H9 (cell line): ENCODE data around the gene NOTUM. TPM values are rescaled to one million over a fixed set of nuclear protein-coding genes. Genes with fewer than 3 reads are reported as not detected.
A peak's percentile ranks its signal among the peaks of the same experiment; 100 is the strongest.

Experiments used
- DNase-seq: peaks from one replicate; pipeline ENCODE4 v3.0.0-alpha.2; 2017
- H2AFZ ChIP-seq: one replicate; pipeline ENCODE4 v1.6.1; 2013; ENCODE audit warnings: mild to moderate bottlenecking, low read length, control low read depth, moderate library complexity
- H2AK5ac ChIP-seq: 2 replicates; pipeline ENCODE4 v1.6.1; 2013; ENCODE audit warnings: low read length, control low read depth, mixed read lengths; ENCODE audit not compliant: insufficient read length
- H2BK120ac ChIP-seq: one replicate; pipeline ENCODE4 v1.6.1; 2013; ENCODE audit warnings: low read depth, mild to moderate bottlenecking, low read length, control low read depth, inconsistent platforms; ENCODE audit not compliant: poor library complexity, severe bottlenecking
- H2BK12ac ChIP-seq: 2 replicates; pipeline ENCODE4 v1.6.1; 2013; ENCODE audit warnings: low read length, control low read depth, mixed read lengths, low read depth; ENCODE audit not compliant: insufficient read length
- H2BK15ac ChIP-seq: 2 replicates; pipeline ENCODE4 v1.6.1; 2013; ENCODE audit warnings: low read depth, low read length, control low read depth
- H2BK20ac ChIP-seq: one replicate; pipeline ENCODE4 v1.6.1; 2013; ENCODE audit warnings: low read depth, mild to moderate bottlenecking, low read length, control low read depth, inconsistent platforms; ENCODE audit not compliant: poor library complexity, severe bottlenecking
- H2BK5ac ChIP-seq: 2 replicates; pipeline ENCODE4 v1.6.1; 2013; ENCODE audit warnings: low read length, control low read depth, mixed read lengths; ENCODE audit not compliant: insufficient read length
- H3K14ac ChIP-seq: 2 replicates; pipeline ENCODE4 v1.6.1; 2013; ENCODE audit warnings: low read length, control low read depth; ENCODE audit not compliant: insufficient read depth
- H3K18ac ChIP-seq: 2 replicates; pipeline ENCODE4 v1.6.1; 2013; ENCODE audit warnings: low read depth, mild to moderate bottlenecking, mixed read lengths, low read length, control low read depth; ENCODE audit not compliant: insufficient read length
- H3K23ac ChIP-seq: 2 replicates; pipeline ENCODE4 v1.6.1; 2013; ENCODE audit warnings: low read length, control low read depth, mixed read lengths, low read depth; ENCODE audit not compliant: insufficient read length
- H3K23me2 ChIP-seq: 2 replicates; pipeline ENCODE4 v1.6.1; 2013; ENCODE audit warnings: low read depth, mild to moderate bottlenecking, mixed read lengths, low read length, control low read depth; ENCODE audit not compliant: insufficient read length, poor library complexity, severe bottlenecking
- H3K27ac ChIP-seq: 2 replicates; pipeline ENCODE4 v1.5.1; 2013; ENCODE audit warnings: low read length, control low read depth, mixed read lengths, low read depth; ENCODE audit not compliant: insufficient read length
- H3K27me3 ChIP-seq: 2 replicates; pipeline ENCODE4 v1.6.1; 2013; ENCODE audit warnings: low read length, control low read depth, inconsistent platforms; ENCODE audit not compliant: insufficient read depth
- H3K4ac ChIP-seq: 2 replicates; pipeline ENCODE4 v1.6.1; 2013; ENCODE audit warnings: low read depth, mild to moderate bottlenecking, control low read depth, inconsistent platforms, low read length, moderate library complexity
- H3K4me1 ChIP-seq: 2 replicates; pipeline ENCODE4 v1.6.1; 2013; ENCODE audit warnings: low read length, control low read depth, inconsistent platforms; ENCODE audit not compliant: insufficient read depth
- H3K4me2 ChIP-seq: 2 replicates; pipeline ENCODE4 v1.6.1; 2013; ENCODE audit warnings: low read length, control low read depth, mixed read lengths; ENCODE audit not compliant: insufficient read length, insufficient read depth
- H3K56ac ChIP-seq: 2 replicates; pipeline ENCODE4 v1.6.1; 2013; ENCODE audit warnings: low read depth, mild to moderate bottlenecking, mixed read lengths, low read length, control low read depth; ENCODE audit not compliant: insufficient read length
- H3K79me1 ChIP-seq: 2 replicates; pipeline ENCODE4 v1.6.1; 2013; ENCODE audit warnings: low read depth, mild to moderate bottlenecking, moderate library complexity, low read length, control low read depth, inconsistent platforms; ENCODE audit not compliant: insufficient read depth, poor library complexity, severe bottlenecking
- H3K79me2 ChIP-seq: 2 replicates; pipeline ENCODE4 v1.6.1; 2013; ENCODE audit warnings: low read length, control low read depth, inconsistent platforms; ENCODE audit not compliant: insufficient read depth
- H3K9ac ChIP-seq: 2 replicates; pipeline ENCODE4 v1.6.1; 2013; ENCODE audit warnings: low read length, control low read depth, mixed read lengths; ENCODE audit not compliant: insufficient read length; ENCODE audit errors: extremely low read depth
- H3K9me3 ChIP-seq: one replicate; pipeline ENCODE4 v1.6.1; 2013; ENCODE audit warnings: low read depth, low read length, inconsistent platforms; ENCODE audit not compliant: control insufficient read depth
- H3T11ph ChIP-seq: one replicate; pipeline ENCODE4 v1.6.1; 2013; ENCODE audit warnings: mild to moderate bottlenecking, low read length, control low read depth, inconsistent platforms
- H4K20me1 ChIP-seq: one replicate; pipeline ENCODE4 v1.6.1; 2013; ENCODE audit not compliant: control insufficient read depth, insufficient read length, insufficient read depth
- H4K5ac ChIP-seq: 2 replicates; pipeline ENCODE4 v1.6.1; 2013; ENCODE audit warnings: low read depth, mild to moderate bottlenecking, mixed read lengths, low read length, control low read depth; ENCODE audit not compliant: insufficient read length
- H4K8ac ChIP-seq: replicated peaks from 2 replicates; pipeline ENCODE4 v1.6.1; 2013; ENCODE audit warnings: low read length, control low read depth, mixed read lengths, low read depth; ENCODE audit not compliant: insufficient read length
- H4K91ac ChIP-seq: 2 replicates; pipeline ENCODE4 v1.6.1; 2013; ENCODE audit warnings: low read depth, mild to moderate bottlenecking, moderate library complexity, mixed read lengths, low read length, control low read depth; ENCODE audit not compliant: insufficient read length
- H3K27ac Mint-ChIP-seq, 3 experiments: 2 replicates in 2 of 3; 3 replicates in 1 of 3; pipeline ENCODE4 v1.8.0; 2020 to 2021; ENCODE audit warnings: mixed read lengths in 3 of 3, mild to moderate bottlenecking in 1 of 3, moderate library complexity in 1 of 3
- H3K27me3 Mint-ChIP-seq: 2 replicates; pipeline ENCODE4 v1.8.0; 2021; ENCODE audit warnings: low read depth, mild to moderate bottlenecking, moderate library complexity, mixed read lengths
- H3K36me3 Mint-ChIP-seq, 3 experiments: 2 replicates in 2 of 3; 3 replicates in 1 of 3; pipeline ENCODE4 v1.8.0; 2020 to 2021; ENCODE audit warnings: low read depth in 3 of 3, mixed read lengths in 3 of 3; ENCODE audit not compliant: insufficient read depth in 1 of 3
- H3K4me1 Mint-ChIP-seq, 2 experiments: 2 replicates each; pipeline ENCODE4 v1.8.0; 2020; ENCODE audit warnings: mixed read lengths in 2 of 2
- H3K4me3 Mint-ChIP-seq, 2 experiments: 2 replicates in 1 of 2; 3 replicates in 1 of 2; pipeline ENCODE4 v1.8.0; 2020 to 2021; ENCODE audit warnings: mild to moderate bottlenecking in 2 of 2, mixed read lengths in 2 of 2, moderate library complexity in 1 of 2
- H3K9me3 Mint-ChIP-seq, 2 experiments: 2 replicates in 1 of 2; 3 replicates in 1 of 2; pipeline ENCODE4 v1.8.0; 2020; ENCODE audit warnings: mild to moderate bottlenecking in 2 of 2, mixed read lengths in 2 of 2, moderate library complexity in 1 of 2
- WGBS: extraction: QIAGEN DNeasy Blood & Tissue Kit; methylation state at CpG from one replicate; pipeline ENCODE4 v1.1.7; 2013; ENCODE audit warnings: missing lambda C conversion rate, low lambda C conversion rate, mixed read lengths; ENCODE audit not compliant: insufficient read length; ENCODE audit errors: extremely low coverage; 5-methylcytosine and 5-hydroxymethylcytosine counted together
- total RNA-seq: library from RNA; stranded (reverse); gene quantifications from 2 replicates; pipeline ENCODE4 v1.2.1, GENCODE V29; 2021
- TF ChIP-seq, protein P1 (sequence below): fragments of 200-600 bp; sonication (generic); conservative IDR thresholded peaks from 3 replicates; pipeline ENCODE4 v1.8.0; 2021; ENCODE audit warnings: antibody characterized with exemption, mild to moderate bottlenecking

NOTUM gene
- total RNA-seq, 1 experiment from 2014 or later: 2.1 TPM

DNA sequence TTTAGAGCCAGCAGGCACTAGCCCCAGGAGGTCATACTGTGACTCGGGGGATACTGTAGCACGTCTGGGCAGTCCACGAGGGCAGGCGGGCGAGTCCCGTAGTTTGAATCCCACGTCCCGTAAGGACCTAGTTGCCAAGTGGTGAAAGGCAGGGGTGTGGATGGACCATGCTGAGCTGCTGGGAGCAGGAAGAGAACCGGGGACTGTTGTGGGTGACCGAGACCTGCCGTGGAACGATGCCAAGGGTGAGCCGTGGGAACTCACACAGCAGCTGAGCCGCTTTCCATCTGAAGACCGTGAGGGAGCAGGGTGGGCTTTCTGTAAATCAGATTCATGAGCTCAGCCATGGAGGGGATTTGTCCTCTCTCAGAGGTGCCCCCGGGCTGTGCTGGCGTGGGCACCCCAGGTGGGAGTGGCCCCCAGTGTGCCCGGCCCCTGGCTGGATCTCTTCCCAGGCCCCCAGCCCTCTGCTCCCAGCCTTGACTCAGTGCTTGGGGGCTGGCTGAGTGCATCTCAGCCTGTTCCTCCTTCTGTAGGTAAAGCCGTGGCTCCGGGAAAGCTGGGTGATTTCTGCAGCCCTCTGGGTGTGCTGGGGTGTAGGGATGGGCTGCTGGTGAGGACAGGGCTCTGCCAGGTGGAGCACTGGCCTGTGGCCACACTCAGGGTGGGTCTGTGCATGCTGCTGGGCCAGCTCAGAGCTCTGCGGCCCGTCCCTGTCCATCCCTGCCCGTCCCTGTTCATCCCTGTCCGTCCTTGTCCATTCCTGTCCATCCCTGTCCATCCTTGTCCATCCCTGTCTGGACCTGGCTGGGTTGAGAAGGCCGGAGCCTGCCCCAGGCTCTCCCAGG lies 30.1 kb upstream of the NOTUM start:
- Histone ChIP-seq H3K4ac (no peak overlapping the region), H3K23ac (no peak overlapping the region), H3K79me2 (no peaks in the 10 kb centered on the region; the same call in 1 of the 2 replicates), H2BK15ac (no peak overlapping the region), H2BK5ac (no peak overlapping the region), H3K56ac (no peak overlapping the region), H3K27ac (no peak overlapping the region), H4K5ac (no peak overlapping the region), H4K8ac (no peak overlapping the region), H3K18ac (no peak overlapping the region), H2BK12ac (no peak overlapping the region), H3K9ac (no peak overlapping the region), H3K14ac (no peak overlapping the region), H2AFZ (no peak overlapping the region), H2AK5ac (no peak overlapping the region), H3K27me3 (no peaks in the 10 kb centered on the region), H3K9me3 (no peaks in the 10 kb centered on the region), H2BK20ac (no peak overlapping the region), H4K91ac (no peak overlapping the region), H3T11ph (no peak overlapping the region), H2BK120ac (no peak overlapping the region), H3K23me2 (no peaks in the 10 kb centered on the region), H3K4me2 (no peak overlapping the region), H3K79me1 (no peaks in the 10 kb centered on the region), H3K4me1 (no peaks in the 10 kb centered on the region; the same call in 1 of the 2 replicates), H4K20me1 (no peaks in the 10 kb centered on the region)
- Mint-ChIP-seq H3K36me3 (peaks cover 0 to 26% (median 15%) of the 10 kb centered on the region in 3 experiments; a peak in 6 of 7 replicates), H3K9me3 (no peaks in the 10 kb centered on the region), H3K27ac (peak overlapping the region; percentile 20 to 94 (median 81); a peak in 6 of 7 replicates), H3K27me3 (no peaks in the 10 kb centered on the region), H3K4me1 (peaks cover 21 to 37% of the 10 kb centered on the region in 2 experiments), H3K4me3 (peak overlapping the region in 1 of 2 experiments; percentile 2; a peak in 1 of 5 replicates)
- DNase-seq: no peak
- TF ChIP-seq, protein P1, sequence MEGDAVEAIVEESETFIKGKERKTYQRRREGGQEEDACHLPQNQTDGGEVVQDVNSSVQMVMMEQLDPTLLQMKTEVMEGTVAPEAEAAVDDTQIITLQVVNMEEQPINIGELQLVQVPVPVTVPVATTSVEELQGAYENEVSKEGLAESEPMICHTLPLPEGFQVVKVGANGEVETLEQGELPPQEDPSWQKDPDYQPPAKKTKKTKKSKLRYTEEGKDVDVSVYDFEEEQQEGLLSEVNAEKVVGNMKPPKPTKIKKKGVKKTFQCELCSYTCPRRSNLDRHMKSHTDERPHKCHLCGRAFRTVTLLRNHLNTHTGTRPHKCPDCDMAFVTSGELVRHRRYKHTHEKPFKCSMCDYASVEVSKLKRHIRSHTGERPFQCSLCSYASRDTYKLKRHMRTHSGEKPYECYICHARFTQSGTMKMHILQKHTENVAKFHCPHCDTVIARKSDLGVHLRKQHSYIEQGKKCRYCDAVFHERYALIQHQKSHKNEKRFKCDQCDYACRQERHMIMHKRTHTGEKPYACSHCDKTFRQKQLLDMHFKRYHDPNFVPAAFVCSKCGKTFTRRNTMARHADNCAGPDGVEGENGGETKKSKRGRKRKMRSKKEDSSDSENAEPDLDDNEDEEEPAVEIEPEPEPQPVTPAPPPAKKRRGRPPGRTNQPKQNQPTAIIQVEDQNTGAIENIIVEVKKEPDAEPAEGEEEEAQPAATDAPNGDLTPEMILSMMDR: no peak
- no CpG with 5 or more reads among the region's 25 CpGs for WGBS
